GM12873 (cell line): ENCODE results near the gene SASH1.

ENCODE experiments used
- TF ChIP-seq, protein P1 (sequence below): IDR thresholded peaks from 2 replicates; pipeline ENCODE4 v1.5.1; 2012; ENCODE audit warnings: low read depth, mild to moderate bottlenecking, moderate library complexity, low read length, control low read depth; ENCODE audit not compliant: insufficient read depth; ENCODE audit errors: missing control alignments

The SASH1 gene

DNA sequence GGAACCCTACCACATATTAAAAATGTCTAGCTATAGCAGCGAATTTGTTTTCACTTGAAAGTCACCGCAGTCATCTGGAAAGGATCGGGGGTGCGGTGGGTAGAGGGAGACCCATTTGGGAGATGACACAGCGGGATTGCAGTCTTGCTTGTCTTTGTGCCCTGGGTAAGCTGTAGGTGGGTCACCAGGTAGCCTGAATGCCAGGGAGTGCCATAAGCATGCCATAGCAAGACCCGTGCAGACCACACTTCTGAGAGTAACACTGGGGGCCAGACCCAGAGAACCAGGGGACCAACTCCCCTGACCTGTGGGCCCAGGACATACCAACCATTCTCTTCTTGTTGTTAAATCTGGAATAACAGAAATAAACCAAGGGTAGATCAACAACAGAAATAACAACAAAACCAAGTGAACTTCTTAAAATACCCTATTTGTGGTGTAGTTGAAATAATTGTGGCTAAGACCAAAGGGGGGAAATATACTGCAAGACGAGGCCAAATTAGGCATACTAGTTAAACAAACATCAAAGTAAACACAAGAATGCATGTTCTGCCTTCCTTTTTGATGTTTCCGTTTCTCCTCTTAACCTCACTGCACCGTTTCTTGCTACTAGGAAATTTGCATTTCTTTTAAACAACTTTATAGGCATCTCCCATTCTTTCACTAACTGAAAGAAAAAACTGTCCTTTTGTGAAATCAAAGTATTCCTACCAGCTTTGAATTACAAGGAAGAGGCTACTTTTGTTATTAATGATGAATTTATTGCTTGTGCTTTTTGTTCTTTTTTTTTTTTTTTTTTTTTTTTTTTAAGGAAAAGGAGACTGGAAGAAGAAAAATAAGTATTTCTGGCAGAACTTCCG lies 128.2 kb downstream of the SASH1 start:
- TF ChIP-seq, protein P1, sequence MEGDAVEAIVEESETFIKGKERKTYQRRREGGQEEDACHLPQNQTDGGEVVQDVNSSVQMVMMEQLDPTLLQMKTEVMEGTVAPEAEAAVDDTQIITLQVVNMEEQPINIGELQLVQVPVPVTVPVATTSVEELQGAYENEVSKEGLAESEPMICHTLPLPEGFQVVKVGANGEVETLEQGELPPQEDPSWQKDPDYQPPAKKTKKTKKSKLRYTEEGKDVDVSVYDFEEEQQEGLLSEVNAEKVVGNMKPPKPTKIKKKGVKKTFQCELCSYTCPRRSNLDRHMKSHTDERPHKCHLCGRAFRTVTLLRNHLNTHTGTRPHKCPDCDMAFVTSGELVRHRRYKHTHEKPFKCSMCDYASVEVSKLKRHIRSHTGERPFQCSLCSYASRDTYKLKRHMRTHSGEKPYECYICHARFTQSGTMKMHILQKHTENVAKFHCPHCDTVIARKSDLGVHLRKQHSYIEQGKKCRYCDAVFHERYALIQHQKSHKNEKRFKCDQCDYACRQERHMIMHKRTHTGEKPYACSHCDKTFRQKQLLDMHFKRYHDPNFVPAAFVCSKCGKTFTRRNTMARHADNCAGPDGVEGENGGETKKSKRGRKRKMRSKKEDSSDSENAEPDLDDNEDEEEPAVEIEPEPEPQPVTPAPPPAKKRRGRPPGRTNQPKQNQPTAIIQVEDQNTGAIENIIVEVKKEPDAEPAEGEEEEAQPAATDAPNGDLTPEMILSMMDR, result no peak

DNA sequence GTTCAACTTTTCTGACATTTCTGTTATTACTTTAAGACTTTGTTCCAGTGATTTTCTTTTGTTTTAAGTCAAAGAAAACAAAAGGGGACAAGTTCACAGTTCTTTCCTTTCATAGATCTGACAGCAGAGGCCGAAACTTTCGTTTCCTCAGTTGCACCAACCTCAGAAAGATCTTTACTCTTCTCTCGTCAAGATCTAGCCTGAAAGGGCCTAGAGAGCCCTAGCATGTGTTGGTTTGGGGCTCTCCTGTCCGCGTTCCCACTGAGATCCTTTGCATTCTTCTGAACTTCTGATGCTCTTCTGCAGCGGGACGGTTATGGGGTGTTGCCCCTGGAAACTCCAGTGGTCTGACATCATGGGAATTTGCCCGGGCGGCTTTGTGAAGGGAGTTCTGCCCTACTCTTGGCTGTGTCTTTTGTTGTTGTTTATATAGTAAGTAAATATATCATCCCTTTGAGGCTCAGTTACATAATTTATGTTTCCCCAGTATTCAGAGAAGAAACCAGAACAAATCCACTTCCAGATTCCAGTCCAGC lies 129.1 kb downstream of the SASH1 start:
- TF ChIP-seq, protein P1, result no peak

DNA sequence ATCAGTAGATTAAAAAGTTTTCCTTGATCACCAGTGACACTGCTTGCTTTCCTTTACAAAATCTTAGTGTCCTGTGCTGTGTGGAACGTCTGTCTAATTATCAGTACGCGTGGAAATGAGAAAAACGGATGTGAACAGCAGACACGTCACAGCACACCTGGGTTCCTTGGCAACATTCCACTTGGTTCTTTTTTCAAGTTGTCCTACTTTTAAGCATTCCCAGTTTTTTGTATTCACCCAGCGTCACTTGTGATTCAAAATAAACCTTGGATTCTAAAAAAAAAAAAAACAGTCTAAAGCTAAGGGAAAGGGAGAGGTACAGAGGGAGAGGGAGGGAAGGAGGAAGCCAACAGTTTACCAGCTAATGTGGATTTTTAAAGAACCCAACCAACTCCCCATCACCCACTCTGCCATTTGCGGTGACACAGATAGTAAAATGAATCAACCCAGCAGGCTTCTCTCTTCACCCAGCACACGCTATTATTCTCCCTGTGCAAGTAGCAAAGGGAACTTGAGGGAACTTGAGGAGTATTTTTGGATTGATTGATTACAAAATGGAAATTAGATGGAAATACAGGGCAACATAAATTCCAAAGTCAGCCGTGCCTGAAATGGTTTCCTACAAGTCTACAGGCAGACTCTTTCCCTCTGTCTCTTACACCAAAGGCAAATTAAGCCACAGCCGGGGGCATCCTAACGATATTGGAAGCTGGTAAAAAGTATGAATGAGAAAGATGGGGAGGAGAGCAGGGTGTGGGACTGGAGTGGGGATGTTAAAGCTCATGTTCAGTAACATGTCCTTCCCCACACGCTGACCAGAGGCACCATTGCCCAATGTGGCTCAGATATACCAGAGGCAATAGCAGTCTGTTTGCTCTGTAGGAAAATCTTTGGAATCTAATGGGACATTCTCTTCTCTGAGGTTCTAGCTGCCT lies 129.8 kb downstream of the SASH1 start:
- TF ChIP-seq, protein P1, result no peak

DNA sequence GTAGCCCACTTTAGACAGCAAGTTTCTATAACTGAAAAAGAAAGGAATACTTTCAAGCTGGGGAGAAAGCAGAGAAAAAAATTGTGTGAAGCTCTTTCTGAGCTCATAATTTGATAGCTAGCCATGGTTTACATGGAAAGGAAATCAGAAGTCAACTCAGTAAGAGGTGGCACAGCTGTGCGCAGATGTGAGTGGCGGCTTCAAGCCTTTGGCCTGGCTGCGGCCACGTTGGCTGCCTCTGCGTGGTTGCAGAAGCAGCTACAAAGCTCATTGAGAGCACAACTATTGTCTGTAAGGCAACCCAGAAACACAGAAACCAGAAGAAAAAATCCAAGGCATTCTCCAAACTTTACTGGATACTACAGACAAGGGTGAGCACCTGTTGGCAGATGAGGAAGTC lies 136.9 kb downstream of the SASH1 start:
- TF ChIP-seq, protein P1, result no peak

DNA sequence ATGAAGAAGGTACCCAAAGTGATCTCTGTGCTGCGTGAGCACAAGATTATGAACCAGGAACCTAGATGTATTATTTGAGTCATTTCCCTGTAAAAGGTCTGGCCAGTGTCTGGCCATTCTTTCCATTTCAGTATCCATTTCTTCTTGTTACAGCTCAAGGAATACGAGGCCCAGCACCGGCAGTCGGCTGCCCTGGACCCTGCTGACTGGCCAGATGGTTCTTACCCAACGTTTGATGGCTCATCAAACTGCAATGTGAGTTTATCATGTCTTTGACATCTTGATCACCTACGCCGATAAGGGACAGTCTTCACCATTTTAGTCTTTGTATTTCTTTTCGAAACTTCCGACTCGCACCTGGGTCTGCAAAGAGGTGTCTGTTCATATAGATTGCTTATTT lies 144.8 kb downstream of the SASH1 start:
- TF ChIP-seq, protein P1, result no peak

DNA sequence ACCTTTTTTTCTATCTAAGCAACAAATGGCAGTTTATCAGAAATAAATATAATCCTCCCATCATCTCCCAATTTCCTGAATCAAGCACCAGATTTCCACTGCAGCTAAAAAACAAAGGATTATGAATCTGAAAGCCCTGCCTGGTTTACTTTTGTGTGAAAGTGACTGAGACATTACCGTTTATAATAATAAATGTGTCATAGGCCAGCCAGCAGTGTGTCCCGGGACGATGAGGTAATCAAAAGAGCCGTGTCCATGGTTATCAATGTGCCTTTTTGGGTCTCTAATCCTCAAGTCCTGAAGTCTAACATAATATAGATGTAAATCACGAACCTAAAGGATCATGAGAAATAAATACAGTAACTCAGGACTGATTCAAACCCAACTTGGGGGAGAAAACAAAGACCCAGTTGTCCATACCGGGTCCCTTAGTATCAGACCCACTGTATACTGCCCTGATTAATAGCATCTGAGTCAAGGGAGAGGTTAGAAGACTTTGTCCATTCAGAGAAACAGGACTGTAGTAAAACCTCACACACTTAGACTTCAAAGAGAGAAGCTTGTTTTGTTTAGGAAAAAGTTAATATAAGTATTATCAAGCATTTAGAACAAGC lies 149.1 kb downstream of the SASH1 start:
- TF ChIP-seq, protein P1, result no peak
